Measurements from ENCODE around the gene CEBPB.

GRCh38 chr20:50223039-50224005 is 32.7 kb downstream of the CEBPB start:
- TF ChIP-seq POLR2AphosphoS5 (IDR thresholded peaks at IDR 0.05; ENCODE audit: low read depth, low read length) (no peak), TAF1 (IDR thresholded peaks at IDR 0.05; ENCODE audit: borderline replicate concordance, low read depth, low read length) (no peak)

Measured in GM12892 (cell line).